ENCODE data around the gene DAB1.

DAB1 gene

DNA sequence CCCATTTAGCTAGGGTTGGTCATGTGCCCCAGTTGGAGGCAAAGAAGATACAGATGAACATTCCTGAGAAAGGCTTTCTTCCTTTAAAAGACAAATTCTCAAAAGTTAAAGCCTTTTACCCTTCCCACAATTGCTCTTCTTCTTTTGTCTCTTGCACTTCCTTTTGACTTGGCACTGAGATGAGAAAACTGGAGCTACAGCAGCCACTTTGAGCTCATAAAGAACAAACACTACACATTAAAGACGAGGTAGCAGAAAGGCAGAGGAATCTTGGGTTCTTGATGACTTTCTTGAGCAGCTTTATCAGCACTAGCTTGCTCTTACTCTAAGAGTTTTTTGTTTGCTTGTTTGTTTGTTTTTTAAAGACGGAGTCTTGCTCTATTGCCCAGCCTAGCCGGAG, 92.2 kb downstream of the DAB1 start:
- no peaks in the 10 kb centered on the region for H3K9me3 ChIP-seq (ENCODE audit: insufficient read depth, low read length)
- no peak for TF ChIP-seq YY1 (IDR thresholded peaks at IDR 0.05; ENCODE audit: insufficient read depth, insufficient read length)
- TF ChIP-seq ZNF274 (IDR thresholded peaks at IDR 0.05; ENCODE audit: low read depth, low read length), result no peak
- no peak for TF ChIP-seq SUZ12 (IDR thresholded peaks at IDR 0.05; ENCODE audit: extremely low read depth, insufficient read depth, insufficient read length)

DNA sequence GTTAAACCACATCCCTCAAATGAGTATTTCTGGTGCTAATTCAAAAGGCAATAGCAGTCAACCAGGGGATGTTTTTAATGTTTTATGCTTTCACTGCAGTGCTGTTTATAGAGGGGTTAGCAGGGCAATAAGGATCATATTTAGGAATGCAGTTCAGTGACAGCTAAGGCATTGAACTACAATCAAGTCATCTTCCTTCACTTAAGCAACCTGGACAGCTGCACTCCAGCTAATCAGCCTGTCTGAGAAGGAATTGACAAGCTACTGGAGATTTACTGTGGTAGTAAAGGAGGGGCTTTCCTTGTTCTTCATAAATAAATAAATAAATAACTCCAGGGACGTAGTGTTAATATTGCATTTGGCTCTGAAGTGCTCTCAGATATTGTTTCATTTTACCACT, 93.9 kb downstream of the DAB1 start:
- H3K4me1 ChIP-seq (ENCODE audit: insufficient read depth, insufficient read length), result no peaks in the 10 kb centered on the region
- no peak for DNase-seq (ENCODE audit: low read depth, low spot score)
- TF ChIP-seq SUZ12 (IDR thresholded peaks at IDR 0.05; ENCODE audit: extremely low read depth, insufficient read depth, insufficient read length), result no peak
- no peak for TF ChIP-seq YY1 (IDR thresholded peaks at IDR 0.05; ENCODE audit: insufficient read depth, insufficient read length)
- TF ChIP-seq ZNF274 (IDR thresholded peaks at IDR 0.05; ENCODE audit: low read depth, low read length), result no peak

More for the DNA sequence above, 92.2 kb downstream of the DAB1 start:
- Histone ChIP-seq H3K4me3 (ENCODE audit: insufficient read length, low read depth) (no peak overlapping the region), H3K36me3 (ENCODE audit: insufficient read depth, insufficient read length, low read length) (no peaks in the 10 kb centered on the region), H3K27me3 (ENCODE audit: insufficient read depth, insufficient read length) (no peaks in the 10 kb centered on the region), H3K4me1 (ENCODE audit: insufficient read depth, insufficient read length) (no peaks in the 10 kb centered on the region), H3K9ac (ENCODE audit: insufficient read length, low read depth) (no peak overlapping the region)
- no peak for DNase-seq (ENCODE audit: low read depth, low spot score)

DNA sequence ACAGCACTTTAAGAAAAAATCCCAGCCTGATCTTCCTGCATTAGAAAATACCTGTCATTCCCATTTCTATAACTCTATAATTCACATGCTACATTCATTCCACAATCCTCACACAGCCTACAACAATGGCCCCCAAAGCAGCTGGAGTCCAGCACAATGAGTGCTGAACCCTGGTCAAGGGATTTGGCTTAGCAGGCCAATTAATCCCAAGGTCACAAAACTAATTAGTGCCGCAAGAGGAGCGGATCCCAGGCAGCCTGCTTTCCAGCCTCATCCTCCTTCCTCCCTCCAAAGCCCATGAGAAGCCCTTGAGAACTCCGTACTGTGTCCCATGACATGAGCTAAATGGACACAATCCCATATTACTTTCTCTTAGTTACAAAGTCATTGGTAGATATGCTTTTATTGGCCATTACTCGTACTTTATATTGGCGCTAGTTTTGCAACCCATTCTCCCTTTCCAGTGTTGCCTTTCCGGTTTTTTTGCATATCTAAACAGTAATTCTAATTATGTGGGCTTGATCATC, 94.8 kb downstream of the DAB1 start:
- TF ChIP-seq YY1 (IDR thresholded peaks at IDR 0.05; ENCODE audit: insufficient read depth, insufficient read length) (no peak), SUZ12 (IDR thresholded peaks at IDR 0.05; ENCODE audit: extremely low read depth, insufficient read depth, insufficient read length) (no peak), ZNF274 (IDR thresholded peaks at IDR 0.05; ENCODE audit: low read depth, low read length) (no peak)
- H3K36me3 ChIP-seq (ENCODE audit: insufficient read depth, insufficient read length, low read length), result no peaks in the 10 kb centered on the region
- no peaks in the 10 kb centered on the region for H3K27me3 ChIP-seq (ENCODE audit: insufficient read depth, insufficient read length)
- no peak for DNase-seq (ENCODE audit: low read depth, low spot score)
- H3K9ac ChIP-seq (ENCODE audit: insufficient read length, low read depth), result no peak overlapping the region
- H3K9me3 ChIP-seq (ENCODE audit: insufficient read depth, low read length), result no peaks in the 10 kb centered on the region
- no peak overlapping the region for H3K4me3 ChIP-seq (ENCODE audit: insufficient read length, low read depth)
- H3K4me1 ChIP-seq (ENCODE audit: insufficient read depth, insufficient read length), result no peaks in the 10 kb centered on the region

More for the DNA sequence above, 93.9 kb downstream of the DAB1 start:
- H3K27me3 ChIP-seq (ENCODE audit: insufficient read depth, insufficient read length), result no peaks in the 10 kb centered on the region
- no peaks in the 10 kb centered on the region for H3K9me3 ChIP-seq (ENCODE audit: insufficient read depth, low read length)
- no peak overlapping the region for H3K4me3 ChIP-seq (ENCODE audit: insufficient read length, low read depth)
- no peaks in the 10 kb centered on the region for H3K36me3 ChIP-seq (ENCODE audit: insufficient read depth, insufficient read length, low read length)
- H3K9ac ChIP-seq (ENCODE audit: insufficient read length, low read depth), result no peak overlapping the region

DNA sequence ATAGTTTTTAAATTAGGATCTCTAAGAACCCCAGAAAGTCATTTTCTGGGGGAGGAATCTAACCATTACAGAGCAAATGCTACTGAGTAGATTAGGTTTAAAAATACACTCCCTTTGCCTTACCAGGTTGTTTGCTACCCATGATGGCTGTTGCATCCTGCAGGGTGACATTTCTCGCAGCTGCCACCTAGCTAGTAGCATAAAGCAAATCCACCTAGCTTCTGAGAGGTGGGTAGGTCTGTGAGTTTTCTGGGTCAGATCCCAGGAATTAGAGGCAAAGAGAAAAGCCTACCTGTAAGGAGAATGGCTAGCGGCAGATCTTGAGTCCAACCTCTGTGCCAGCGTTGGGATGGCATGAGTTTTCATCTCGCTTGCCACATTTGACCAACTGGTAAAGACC, 95.9 kb downstream of the DAB1 start:
- Histone ChIP-seq H3K27me3 (ENCODE audit: insufficient read depth, insufficient read length) (no peaks in the 10 kb centered on the region), H3K4me1 (ENCODE audit: insufficient read depth, insufficient read length) (no peaks in the 10 kb centered on the region), H3K4me3 (ENCODE audit: insufficient read length, low read depth) (no peak overlapping the region), H3K9ac (ENCODE audit: insufficient read length, low read depth) (no peak overlapping the region), H3K36me3 (ENCODE audit: insufficient read depth, insufficient read length, low read length) (no peaks in the 10 kb centered on the region), H3K9me3 (ENCODE audit: insufficient read depth, low read length) (no peaks in the 10 kb centered on the region)
- TF ChIP-seq YY1 (IDR thresholded peaks at IDR 0.05; ENCODE audit: insufficient read depth, insufficient read length) (no peak), ZNF274 (IDR thresholded peaks at IDR 0.05; ENCODE audit: low read depth, low read length) (no peak), SUZ12 (IDR thresholded peaks at IDR 0.05; ENCODE audit: extremely low read depth, insufficient read depth, insufficient read length) (no peak)
- no peak for DNase-seq (ENCODE audit: low read depth, low spot score)

DNA sequence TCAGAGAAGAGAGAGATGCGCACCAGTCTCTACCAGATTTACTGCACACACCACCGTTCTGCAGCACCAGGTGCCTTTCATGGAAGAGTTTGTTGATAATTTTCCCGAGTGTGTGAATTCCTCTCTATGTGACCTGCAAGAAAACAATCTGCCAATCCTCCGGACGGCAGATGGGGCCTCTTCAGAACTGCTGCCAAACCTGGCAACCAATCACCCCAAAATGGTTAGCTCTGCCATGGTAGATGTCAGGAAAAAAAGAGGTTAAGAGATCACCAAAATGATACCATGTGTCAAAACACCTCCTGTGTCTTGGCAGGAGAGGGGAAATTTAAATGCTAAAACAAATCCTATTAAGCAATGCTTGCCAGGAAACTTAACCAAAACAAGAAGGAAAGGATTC, 96.5 kb downstream of the DAB1 start:
- Histone ChIP-seq H3K9ac (ENCODE audit: insufficient read length, low read depth) (no peak overlapping the region), H3K36me3 (ENCODE audit: insufficient read depth, insufficient read length, low read length) (no peaks in the 10 kb centered on the region), H3K4me3 (ENCODE audit: insufficient read length, low read depth) (no peak overlapping the region), H3K27me3 (ENCODE audit: insufficient read depth, insufficient read length) (no peaks in the 10 kb centered on the region), H3K4me1 (ENCODE audit: insufficient read depth, insufficient read length) (no peaks in the 10 kb centered on the region), H3K9me3 (ENCODE audit: insufficient read depth, low read length) (no peaks in the 10 kb centered on the region)
- no peak for TF ChIP-seq SUZ12 (IDR thresholded peaks at IDR 0.05; ENCODE audit: extremely low read depth, insufficient read depth, insufficient read length)
- TF ChIP-seq YY1 (IDR thresholded peaks at IDR 0.05; ENCODE audit: insufficient read depth, insufficient read length), result no peak
- TF ChIP-seq ZNF274 (IDR thresholded peaks at IDR 0.05; ENCODE audit: low read depth, low read length), result no peak
- no peak for DNase-seq (ENCODE audit: low read depth, low spot score)

DNA sequence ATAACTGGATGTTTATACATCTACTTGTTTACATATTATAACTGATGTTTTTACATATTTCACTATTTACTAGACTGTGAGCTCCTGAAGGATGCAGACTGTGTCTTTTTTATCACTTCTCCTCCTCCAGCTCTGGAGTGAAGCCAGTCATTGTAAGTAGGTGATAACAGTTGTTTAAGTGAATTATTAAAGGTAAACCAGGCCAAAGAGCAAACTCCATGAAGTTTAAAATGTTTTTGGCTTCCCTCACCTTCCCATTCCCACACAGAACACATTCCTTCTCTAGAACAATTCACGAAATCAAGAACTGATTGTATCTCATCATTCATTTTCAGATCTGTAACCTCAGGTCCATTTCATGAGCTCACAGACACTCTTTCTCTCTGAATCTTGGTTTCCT, 98.3 kb downstream of the DAB1 start:
- Histone ChIP-seq H3K27me3 (ENCODE audit: insufficient read depth, insufficient read length) (no peaks in the 10 kb centered on the region), H3K9me3 (ENCODE audit: insufficient read depth, low read length) (no peaks in the 10 kb centered on the region), H3K4me1 (ENCODE audit: insufficient read depth, insufficient read length) (no peaks in the 10 kb centered on the region), H3K36me3 (ENCODE audit: insufficient read depth, insufficient read length, low read length) (no peaks in the 10 kb centered on the region), H3K9ac (ENCODE audit: insufficient read length, low read depth) (no peak overlapping the region), H3K4me3 (ENCODE audit: insufficient read length, low read depth) (no peak overlapping the region)
- no peak for TF ChIP-seq SUZ12 (IDR thresholded peaks at IDR 0.05; ENCODE audit: extremely low read depth, insufficient read depth, insufficient read length)
- DNase-seq (ENCODE audit: low read depth, low spot score), result no peak

DNA sequence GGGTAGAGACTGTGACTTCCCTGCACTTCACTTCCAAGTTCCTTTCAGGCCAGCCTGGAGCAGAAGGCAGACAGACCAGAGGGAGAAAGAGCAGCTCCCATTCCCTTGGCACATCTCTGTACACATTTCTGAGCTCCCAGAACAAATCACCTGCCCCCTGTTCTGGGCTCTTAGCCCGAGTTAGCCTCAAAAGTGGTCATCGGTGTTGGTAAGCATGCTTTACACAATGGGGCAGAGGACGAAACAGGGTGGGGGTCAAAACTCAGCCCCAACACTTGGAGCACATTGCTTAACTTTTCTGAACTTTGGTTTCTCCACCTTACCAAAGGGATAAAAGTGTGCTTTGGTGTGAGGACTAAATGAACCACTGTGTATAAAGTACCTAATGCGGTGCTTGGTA, 98.7 kb downstream of the DAB1 start:
- DNase-seq (ENCODE audit: low read depth, low spot score), result no peak
- TF ChIP-seq SUZ12 (IDR thresholded peaks at IDR 0.05; ENCODE audit: extremely low read depth, insufficient read depth, insufficient read length), result no peak
- Histone ChIP-seq H3K36me3 (ENCODE audit: insufficient read depth, insufficient read length, low read length) (no peaks in the 10 kb centered on the region), H3K27me3 (ENCODE audit: insufficient read depth, insufficient read length) (no peaks in the 10 kb centered on the region), H3K9ac (ENCODE audit: insufficient read length, low read depth) (no peak overlapping the region), H3K9me3 (ENCODE audit: insufficient read depth, low read length) (no peaks in the 10 kb centered on the region), H3K4me1 (ENCODE audit: insufficient read depth, insufficient read length) (no peaks in the 10 kb centered on the region), H3K4me3 (ENCODE audit: insufficient read length, low read depth) (no peak overlapping the region)

DNA sequence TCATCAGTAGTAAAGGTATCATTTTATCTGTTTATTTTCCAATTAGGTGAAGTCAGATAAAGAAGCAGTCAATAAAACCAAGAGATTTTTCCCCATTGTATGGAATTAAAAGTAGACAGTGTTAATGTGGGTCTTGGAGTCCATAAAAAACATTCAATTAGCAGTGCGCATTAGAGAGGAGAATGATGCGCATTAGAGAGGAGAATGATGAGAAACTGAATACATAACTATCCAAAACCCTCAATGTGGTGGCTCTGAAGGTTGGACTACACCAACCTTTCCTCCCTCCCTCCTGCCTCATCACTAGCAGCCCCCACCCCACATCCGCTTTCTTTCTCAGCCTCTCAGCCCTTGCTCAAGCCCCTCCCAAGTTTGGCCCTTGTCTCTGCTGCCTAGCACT, 99.5 kb downstream of the DAB1 start:
- H3K9me3 ChIP-seq (ENCODE audit: insufficient read depth, low read length), result no peaks in the 10 kb centered on the region
- H3K36me3 ChIP-seq (ENCODE audit: insufficient read depth, insufficient read length, low read length), result no peaks in the 10 kb centered on the region
- no peak overlapping the region for H3K9ac ChIP-seq (ENCODE audit: insufficient read length, low read depth)
- no peak overlapping the region for H3K4me3 ChIP-seq (ENCODE audit: insufficient read length, low read depth)
- no peaks in the 10 kb centered on the region for H3K4me1 ChIP-seq (ENCODE audit: insufficient read depth, insufficient read length)
- no peak for TF ChIP-seq ZNF274 (IDR thresholded peaks at IDR 0.05; ENCODE audit: low read depth, low read length)
- TF ChIP-seq SUZ12 (IDR thresholded peaks at IDR 0.05; ENCODE audit: extremely low read depth, insufficient read depth, insufficient read length), result no peak
- TF ChIP-seq YY1 (IDR thresholded peaks at IDR 0.05; ENCODE audit: insufficient read depth, insufficient read length), result no peak
- H3K27me3 ChIP-seq (ENCODE audit: insufficient read depth, insufficient read length), result no peaks in the 10 kb centered on the region
- DNase-seq (ENCODE audit: low read depth, low spot score), result no peak
